K562 (cell line): ENCODE results near the gene SLC6A6. TPM values are rescaled to one million over a fixed set of nuclear protein-coding genes. Genes with fewer than 3 reads are reported as not detected.

Experiments
- ARID3B ChIP-seq: fragments of 250-450 bp; sonication (Bioruptor Pico); IDR thresholded peaks from 2 replicates; pipeline ENCODE4 v1.4.0; 2020; ENCODE audit warnings: borderline replicate concordance
- RERE ChIP-seq: sonication (generic); formaldehyde crosslinking; IDR thresholded peaks from 2 replicates; pipeline ENCODE4 v1.8.0; 2023; ENCODE audit warnings: missing genetic modification reagents, mild to moderate bottlenecking, borderline replicate concordance
- ZNF740 ChIP-seq, 3 experiments: fragments of 200-800 bp in 1 of 3; sonication (Bioruptor generic) in 1 of 3; sonication (generic) in 1 of 3; formaldehyde crosslinking in 1 of 3; IDR thresholded peaks; 2 replicates each; pipeline versions ENCODE4 v1.6.1 to v1.8.0; 2016 to 2022; ENCODE audit warnings: mild to moderate bottlenecking in 2 of 3, missing compliant biosample characterization in 2 of 3, missing genetic modification characterization in 2 of 3, missing genetic modification reagents in 1 of 3
- polyA plus RNA-seq, 8 experiments: library from polyadenylated mRNA; depleted of rRNA in 4 of 8; stranded (reverse) in 5 of 8; unstranded in 3 of 8; fragments of >200 nt; fragmentation: Nextera tagmentation in 2 of 8; fragmentation: Illumina TruSeq in 1 of 8; extraction: Ambion mirVana in 2 of 8; extraction: Trizol in 1 of 8; gene quantifications; 2 replicates each; pipeline versions ENCODE4 v1.2.1 to v1.2.3, GENCODE V29; 2011 to 2014; ENCODE audit warnings: inconsistent platforms in 1 of 8, missing spikeins in 1 of 8
- total RNA-seq, 7 experiments: library from RNA; depleted of rRNA in 6 of 7; stranded (reverse); fragments of >200 nt in 6 of 7; fragmentation: Illumina TruSeq in 2 of 7; extraction: Trizol in 2 of 7; gene quantifications; 2 replicates each; pipeline versions ENCODE4 v1.2.1 to v1.2.3, GENCODE V29; 2011 to 2021; ENCODE audit warnings: low replicate concordance in 1 of 7

SLC6A6 gene
- total and polyA plus RNA-seq, 9 of the 15 experiments (the other 6 are each of a cell fraction or from before 2014, with no cell fraction given), result 12.3 to 203 (median 93.2) TPM

- TF ChIP-seq ARID3B (CRISPR knock-in tag) (no peak), RERE (CRISPR knock-in tag) (no peak), ZNF740 (CRISPR knock-in tag; IDR thresholded peaks at IDR 0.05) (no peak), ZNF740 (tag; IDR thresholded peaks at IDR 0.05) (0 out of 4 replicates have a peak, but pooled peaks of 1 of the 2 experiments have one; percentile 2)
- TF ChIP-seq, all 486 proteins: peak for 2
Observed at GRCh38 chr3:14429640-14430039, 27.2 kb downstream of the SLC6A6 start (continued).
